Activated CD4-positive, alpha-beta T cell treated with anti-CD3 and anti-CD28 coated beads for 36 hours (primary cell): Measurements from ENCODE around the gene EID2B. TPM values are rescaled to one million over a fixed set of nuclear protein-coding genes. Genes with fewer than 3 reads are reported as not detected.

Experiments used
- ATAC-seq: fragments of 200-7000 bp; cut with Tn5 transposase; one replicate; pipeline ENCODE4 v1.10.0; 2021; ENCODE audit warnings: mild to moderate bottlenecking, moderate library complexity
- CTCF ChIA-PET: fragments of 350-600 bp; sonication (Branson Sonifier 250); formaldehyde crosslinking; loops from one replicate; lab custom pipeline; 2021; ENCODE audit warnings: antibody characterized with exemption; lab: Charles Lee
- POLR2A ChIA-PET: fragments of 350-600 bp; sonication (Branson Sonifier 250); formaldehyde crosslinking; loops from one replicate; lab custom pipeline; 2021; ENCODE audit warnings: antibody characterized with exemption, inconsistent platforms; lab: Charles Lee
- DNase-seq: peaks from one replicate; pipeline ENCODE4 v3.0.0-alpha.2; 2020
- H3K27ac Mint-ChIP-seq: one replicate; pipeline ENCODE4 v1.8.0; 2021; ENCODE audit warnings: mixed read lengths
- H3K27me3 Mint-ChIP-seq: one replicate; pipeline ENCODE4 v1.8.0; 2021; ENCODE audit warnings: mixed read lengths
- H3K36me3 Mint-ChIP-seq: one replicate; pipeline ENCODE4 v1.8.0; 2021; ENCODE audit warnings: low read depth, mixed read lengths
- H3K4me1 Mint-ChIP-seq: one replicate; pipeline ENCODE4 v1.8.0; 2021; ENCODE audit warnings: mixed read lengths
- H3K4me3 Mint-ChIP-seq: one replicate; pipeline ENCODE4 v1.8.0; 2021; ENCODE audit warnings: mild to moderate bottlenecking, moderate library complexity, mixed read lengths
- H3K9me3 Mint-ChIP-seq: one replicate; pipeline ENCODE4 v1.8.0; 2021; ENCODE audit warnings: low read depth, mixed read lengths
- intact Hi-C, 2 experiments: fragments of 100-400 bp; cut with DNase I in 1 of 2; cut with micrococcal nuclease in 1 of 2; formaldehyde crosslinking; loops; one replicate each; pipeline versions ENCODE4 v1.14.2 to v1.15.1; 2022 to 2024; cut with DNase I, micrococcal nuclease
- total RNA-seq, 2 experiments: library from RNA; stranded (reverse); gene quantifications; one replicate each; pipeline ENCODE4 v1.2.3, GENCODE V29; 2021

Gene EID2B
- total RNA-seq, 2 experiments from 2014 or later = 1.4 to 3.5 TPM

GRCh38 chr19:39514840-39515550 lies 17.7 kb downstream of the EID2B start, which contains the start of gene SELENOV:
SELENOV (plus strand) TSS chr19:39515139; CDS start chr19:39515213, 74 bp downstream.
- Mint-ChIP-seq H3K4me1 (peaks cover 11% of the 10 kb centered on the region), H3K9me3 (no peaks in the 10 kb centered on the region), H3K27ac (no peak within 1 kb of the TSS), H3K36me3 (no peaks in the 10 kb centered on the region), H3K4me3 (peak within 1 kb of the TSS; percentile 53), H3K27me3 (peaks cover 39% of the 10 kb centered on the region)
- ChIA-PET CTCF (interaction anchor here (0.6 to 1.8 kb wide), 8 partner anchors 9 to 113 kb away, joined by 3 to 6 read pairs (median 3); partner anchors contain the start of gene EID2B), POLR2A (no interaction called here)
- DNase-seq = peak; percentile 40
- intact Hi-C loops = no loop called here
- peak; percentile 47 for ATAC-seq

- peaks cover 13% of the 10 kb centered on the region for H3K4me1 Mint-ChIP-seq
- no peak overlapping the region for H3K4me3 Mint-ChIP-seq
- DNase-seq (no peak), ATAC-seq (no peak)
- H3K9me3 Mint-ChIP-seq = no peaks in the 10 kb centered on the region
- H3K27ac Mint-ChIP-seq = no peak overlapping the region
- H3K36me3 Mint-ChIP-seq = no peaks in the 10 kb centered on the region
- CTCF ChIA-PET = interaction anchor here (1.1 to 1.7 kb wide), 2 partner anchors 10 to 19 kb away, joined by 4 to 5 read pairs; no protein-coding TSS in a partner anchor
- POLR2A ChIA-PET = no interaction called here
- H3K27me3 Mint-ChIP-seq = peaks cover 49% of the 10 kb centered on the region
- intact Hi-C loops = no loop called here
Measured at GRCh38 chr19:39512988-39513387, 19.7 kb downstream of the EID2B start.

GRCh38 chr19:39509233-39509632 lies 23.4 kb downstream of the EID2B start:
- intact Hi-C loops = no loop called here
- Mint-ChIP-seq H3K4me1 (peaks cover 13% of the 10 kb centered on the region), H3K9me3 (no peaks in the 10 kb centered on the region), H3K4me3 (no peak overlapping the region), H3K27me3 (peaks cover 50% of the 10 kb centered on the region), H3K36me3 (no peaks in the 10 kb centered on the region), H3K27ac (no peak overlapping the region)
- ChIA-PET POLR2A (interaction anchor here (0.6 kb wide), 1 partner anchor 10 kb away, joined by 3 read pairs; the partner anchor contains the start of gene DLL3), CTCF (interaction anchor here (0.6 to 0.7 kb wide), 5 partner anchors 23 to 854 kb away, joined by 3 to 6 read pairs (median 3); partner anchors contain the start of gene EID2B)
- ATAC-seq (no peak), DNase-seq (no peak)

GRCh38 chr19:39508629-39509028 lies 24.0 kb downstream of the EID2B start:
- Mint-ChIP-seq H3K4me1 (peaks cover 13% of the 10 kb centered on the region), H3K4me3 (no peak overlapping the region), H3K9me3 (no peaks in the 10 kb centered on the region), H3K27me3 (peaks cover 48% of the 10 kb centered on the region), H3K27ac (no peak overlapping the region), H3K36me3 (no peaks in the 10 kb centered on the region)
- ATAC-seq (no peak), DNase-seq (no peak)
- CTCF ChIA-PET = interaction anchor here (0.6 to 1.9 kb wide), 5 partner anchors 11 to 173 kb away, joined by 3 to 4 read pairs (median 3); partner anchors contain the start of gene EID2B
- POLR2A ChIA-PET = interaction anchor here (0.6 kb wide), 2 partner anchors 10 to 60 kb away, joined by 3 read pairs; partner anchors contain the start of gene DLL3
- intact Hi-C loops = no loop called here

- ChIA-PET POLR2A (interaction anchor here (0.6 kb wide), 1 partner anchor 59 kb away, joined by 3 read pairs; no protein-coding TSS in a partner anchor), CTCF (interaction anchor here (0.6 to 1.9 kb wide), 2 partner anchors 10 to 24 kb away, joined by 4 read pairs; partner anchors contain the start of gene EID2B)
- H3K36me3 Mint-ChIP-seq = no peaks in the 10 kb centered on the region
- H3K4me1 Mint-ChIP-seq = peaks cover 18% of the 10 kb centered on the region
- DNase-seq = no peak
- no peak overlapping the region for H3K27ac Mint-ChIP-seq
- no peaks in the 10 kb centered on the region for H3K9me3 Mint-ChIP-seq
- H3K4me3 Mint-ChIP-seq = peak overlapping the region; percentile 76
- ATAC-seq = no peak
- H3K27me3 Mint-ChIP-seq = peaks cover 47% of the 10 kb centered on the region
- intact Hi-C loops = loop anchor here in 1 of 2 experiments (1.0 kb wide), 2 partner anchors 24 to 63 kb away; partner anchors contain the start of genes EID2B and SUPT5H
Measured at GRCh38 chr19:39507715-39508364, 24.8 kb downstream of the EID2B start.

- Mint-ChIP-seq H3K27me3 (peaks cover 47% of the 10 kb centered on the region), H3K27ac (no peak overlapping the region), H3K4me3 (peak overlapping the region; percentile 76), H3K9me3 (no peaks in the 10 kb centered on the region), H3K36me3 (no peaks in the 10 kb centered on the region), H3K4me1 (peaks cover 18% of the 10 kb centered on the region)
- intact Hi-C loops = loop anchor here in 1 of 2 experiments (1.0 kb wide), 2 partner anchors 25 to 62 kb away; partner anchors contain the start of genes EID2B and SUPT5H
- CTCF ChIA-PET = interaction anchor here (0.6 to 1.9 kb wide), 2 partner anchors 9 to 25 kb away, joined by 4 read pairs; partner anchors contain the start of gene EID2B
- DNase-seq = peak; percentile 81
- POLR2A ChIA-PET = no interaction called here
- ATAC-seq = peak; percentile 79
Measured at GRCh38 chr19:39506944-39507714, 25.5 kb downstream of the EID2B start.

- Mint-ChIP-seq H3K27me3 (peaks cover 45% of the 10 kb centered on the region), H3K9me3 (no peaks in the 10 kb centered on the region), H3K4me3 (peak overlapping the region; percentile 41), H3K27ac (no peak overlapping the region), H3K36me3 (no peaks in the 10 kb centered on the region), H3K4me1 (peaks cover 18% of the 10 kb centered on the region)
- ChIA-PET POLR2A (no interaction called here), CTCF (no interaction called here)
- no peak for DNase-seq
- ATAC-seq = no peak
- intact Hi-C loops = no loop called here
Measured at GRCh38 chr19:39506598-39506943, 26.1 kb downstream of the EID2B start.

GRCh38 chr19:39502640-39503417 lies 29.8 kb downstream of the EID2B start:
- Mint-ChIP-seq H3K4me1 (peaks cover 29% of the 10 kb centered on the region), H3K9me3 (no peaks in the 10 kb centered on the region), H3K36me3 (no peaks in the 10 kb centered on the region), H3K4me3 (no peak overlapping the region), H3K27ac (no peak overlapping the region), H3K27me3 (peaks cover 55% of the 10 kb centered on the region)
- DNase-seq (peak; percentile 89), ATAC-seq (peak; percentile 48)
- POLR2A ChIA-PET = interaction anchor here (1.0 to 1.3 kb wide), 2 partner anchors 55 to 67 kb away, joined by 3 to 5 read pairs; partner anchors contain the start of gene RPS16
- CTCF ChIA-PET = interaction anchor here (0.6 to 1.9 kb wide), 15 partner anchors 8 to 301 kb away, joined by 3 to 13 read pairs (median 4); partner anchors contain the start of genes RPS16 and SELENOV
- intact Hi-C loops = loop anchor here (1.0 to 5.0 kb wide), 4 partner anchors 23 to 63 kb away; partner anchors contain the start of genes EID2B (in 1 of the 2) and TIMM50 (in 1 of the 2)

- no peaks in the 10 kb centered on the region for H3K9me3 Mint-ChIP-seq
- no peak for ATAC-seq
- POLR2A ChIA-PET = no interaction called here
- no peak overlapping the region for H3K4me3 Mint-ChIP-seq
- peaks cover 50% of the 10 kb centered on the region for H3K27me3 Mint-ChIP-seq
- peaks cover 20% of the 10 kb centered on the region for H3K4me1 Mint-ChIP-seq
- H3K27ac Mint-ChIP-seq = no peak overlapping the region
- intact Hi-C loops = loop anchor here in 1 of 2 experiments (5.0 kb wide), 1 partner anchor 59 kb away; no protein-coding TSS in a partner anchor
- no peak for DNase-seq
- no peaks in the 10 kb centered on the region for H3K36me3 Mint-ChIP-seq
- CTCF ChIA-PET = interaction anchor here (0.5 to 0.8 kb wide), 4 partner anchors 10 to 60 kb away, joined by 3 read pairs; no protein-coding TSS in a partner anchor
Measured at GRCh38 chr19:39501340-39501739, 31.3 kb downstream of the EID2B start.

GRCh38 chr19:39500543-39500942 lies 32.1 kb downstream of the EID2B start:
- no peak overlapping the region for H3K27ac Mint-ChIP-seq
- H3K36me3 Mint-ChIP-seq = no peaks in the 10 kb centered on the region
- intact Hi-C loops = loop anchor here in 1 of 2 experiments (5.0 kb wide), 1 partner anchor 58 kb away; no protein-coding TSS in a partner anchor
- no peaks in the 10 kb centered on the region for H3K9me3 Mint-ChIP-seq
- H3K4me3 Mint-ChIP-seq = no peak overlapping the region
- H3K27me3 Mint-ChIP-seq = peaks cover 50% of the 10 kb centered on the region
- CTCF ChIA-PET = interaction anchor here (0.6 to 2.3 kb wide), 5 partner anchors 11 to 109 kb away, joined by 3 to 7 read pairs (median 3); no protein-coding TSS in a partner anchor
- DNase-seq (no peak), ATAC-seq (no peak)
- peaks cover 19% of the 10 kb centered on the region for H3K4me1 Mint-ChIP-seq
- POLR2A ChIA-PET = interaction anchor here (0.6 kb wide), 1 partner anchor 57 kb away, joined by 4 read pairs; no protein-coding TSS in a partner anchor
